Mucosa of rectum (tissue), 2 donors: ENCODE data around the gene FAM237B.

ENCODE experiments used
- H3K27ac ChIP-seq, 2 donors: one replicate each; pipeline ENCODE4 v1.7.0; 2013; ENCODE audit warnings: inconsistent platforms in 2 of 2, low read depth in 2 of 2, low read length in 2 of 2
- H3K27me3 ChIP-seq, 2 donors: one replicate each; pipeline ENCODE4 v1.7.0; 2013; ENCODE audit warnings: low read length in 2 of 2; ENCODE audit not compliant: control insufficient read depth in 2 of 2, insufficient read depth in 2 of 2
- H3K36me3 ChIP-seq, 2 donors: one replicate each; pipeline ENCODE4 v1.7.0; 2013; ENCODE audit warnings: low read length in 2 of 2; ENCODE audit not compliant: control insufficient read depth in 2 of 2, insufficient read depth in 2 of 2
- H3K4me1 ChIP-seq, 2 donors: one replicate each; pipeline ENCODE4 v1.7.0; 2013; ENCODE audit warnings: low read length in 2 of 2, mild to moderate bottlenecking in 1 of 2; ENCODE audit not compliant: control insufficient read depth in 2 of 2, insufficient read depth in 2 of 2
- H3K4me3 ChIP-seq, 2 donors: one replicate each; pipeline ENCODE4 v1.7.0; 2013; ENCODE audit warnings: low read length in 2 of 2
- H3K9ac ChIP-seq, 2 donors: one replicate each; pipeline ENCODE4 v1.7.0; 2013; ENCODE audit warnings: low read length in 2 of 2, low read depth in 1 of 2, mild to moderate bottlenecking in 1 of 2
- H3K9me3 ChIP-seq, 2 donors: one replicate each; pipeline ENCODE4 v1.7.0; 2013; ENCODE audit warnings: low read length in 2 of 2; ENCODE audit not compliant: control insufficient read depth in 2 of 2
- donor health status: healthy.
- donor health status: Normal muscosa, but diverticular disease.

FAM237B gene

DNA sequence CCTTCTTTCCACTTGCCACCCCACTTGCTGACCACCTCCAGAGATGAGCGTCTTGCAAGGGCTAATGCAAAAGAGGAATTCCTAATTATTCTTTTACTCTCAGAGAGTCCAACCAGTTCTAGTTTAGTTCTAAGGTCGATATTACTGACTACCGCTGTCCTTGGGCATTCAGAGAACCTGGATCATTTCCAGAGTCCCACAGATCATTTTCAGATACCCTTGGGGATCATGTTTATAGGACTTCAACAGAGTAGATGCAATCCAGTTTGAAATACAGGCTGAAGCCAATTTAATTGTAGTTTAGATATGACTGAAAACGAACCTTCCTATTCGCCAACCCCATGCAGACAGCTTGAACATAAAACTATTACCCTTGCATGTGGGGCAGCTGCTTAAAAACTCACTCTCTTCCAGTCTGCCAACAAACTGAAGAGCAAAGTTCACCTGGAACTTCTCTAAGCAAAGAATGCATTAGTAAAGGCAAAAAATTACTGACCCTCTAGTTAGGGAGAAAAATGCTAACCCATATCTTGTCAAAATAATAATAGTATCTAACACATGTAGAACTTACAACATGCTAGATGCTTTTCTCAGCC, 53.7 kb downstream of the FAM237B start:
- H3K36me3 ChIP-seq: no peaks in the 10 kb centered on the region
- peaks cover 0 to 12% of the 10 kb centered on the region in 2 donors for H3K4me1 ChIP-seq
- H3K9me3 ChIP-seq: no peaks in the 10 kb centered on the region
- no peaks in the 10 kb centered on the region for H3K27me3 ChIP-seq
- no peak overlapping the region for H3K4me3 ChIP-seq
- H3K9ac ChIP-seq: no peak overlapping the region
- H3K27ac ChIP-seq: no peak overlapping the region

DNA sequence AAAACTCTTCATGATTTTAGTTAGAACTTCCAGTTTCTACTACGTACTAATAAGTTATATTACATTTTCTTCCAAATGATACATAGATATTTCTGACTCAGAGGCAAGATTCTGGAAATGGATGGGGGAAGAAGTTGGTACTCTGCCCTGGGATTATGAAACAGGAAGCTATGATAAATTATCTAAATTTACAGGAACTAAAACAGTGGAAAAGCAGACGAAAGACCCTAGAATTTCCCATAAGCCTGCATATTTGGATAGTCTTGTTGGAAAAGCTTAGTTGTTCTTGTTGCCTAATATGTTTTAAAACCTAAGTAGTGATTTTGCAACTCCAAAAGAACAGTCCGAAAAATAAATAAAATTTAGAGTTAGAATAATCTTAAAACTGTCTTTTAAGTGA, 54.3 kb downstream of the FAM237B start:
- no peak overlapping the region for H3K4me3 ChIP-seq
- H3K9ac ChIP-seq: no peak overlapping the region
- no peak overlapping the region for H3K27ac ChIP-seq

More for the DNA sequence above, 54.3 kb downstream of the FAM237B start:
- Histone ChIP-seq H3K9me3 (no peaks in the 10 kb centered on the region), H3K36me3 (no peaks in the 10 kb centered on the region), H3K4me1 (peaks cover 0 to 12% of the 10 kb centered on the region in 2 donors), H3K27me3 (no peaks in the 10 kb centered on the region)
